ENCODE data around the gene GNLY. TPM values are rescaled to one million over a fixed set of nuclear protein-coding genes. Genes with fewer than 3 reads are reported as not detected.

GNLY gene
- total RNA-seq, 6 donors from 2014 or later, result 12.2 to 24.7 (median 21.0) TPM

GRCh38 chr2:85703329-85703728 is 9.2 kb downstream of the GNLY start:
- Histone ChIP-seq H3K36me3 (no peaks in the 10 kb centered on the region), H3K27me3 (no peaks in the 10 kb centered on the region)

GRCh38 chr2:85704038-85704437 is 9.9 kb downstream of the GNLY start:
- H3K27ac ChIP-seq, result peak overlapping the region; percentile 94 to 98 (median 96)
- WGBS, 2 donors, result 76 to 79% methylated on average over 3 of the region's 3 CpGs
- H3K4me3 ChIP-seq, result no peak overlapping the region
- no peaks in the 10 kb centered on the region for H3K9me3 ChIP-seq
- DNase-seq, result no peak
- H3K4me1 ChIP-seq, result peaks cover 52 to 63% (median 58%) of the 10 kb centered on the region in 4 donors
- TF ChIP-seq POLR2AphosphoS5 (IDR thresholded peaks at IDR 0.05) (no peak), CTCF (IDR thresholded peaks at IDR 0.05) (no peak), EP300 (IDR thresholded peaks at IDR 0.05) (no peak), POLR2A (IDR thresholded peaks at IDR 0.05) (no peak)
- no peaks in the 10 kb centered on the region for H3K27me3 ChIP-seq
- ATAC-seq (ENCODE audit: low FRiP score in 2 of 2), result no peak
- no peaks in the 10 kb centered on the region for H3K36me3 ChIP-seq

More at GRCh38 chr2:85703329-85703728, 9.2 kb downstream of the GNLY start:
- DNase-seq (no peak), ATAC-seq (ENCODE audit: low FRiP score in 2 of 2) (no peak)
- Histone ChIP-seq H3K9me3 (no peaks in the 10 kb centered on the region), H3K27ac (peak overlapping the region in 3 of 4 donors; percentile 67 to 98 (median 95)), H3K4me3 (no peak overlapping the region), H3K4me1 (peaks cover 48 to 58% (median 52%) of the 10 kb centered on the region in 4 donors)
- no peak for TF ChIP-seq EP300 (IDR thresholded peaks at IDR 0.05)
- no peak for TF ChIP-seq POLR2A (IDR thresholded peaks at IDR 0.05)
- no peak for TF ChIP-seq CTCF (IDR thresholded peaks at IDR 0.05)
- TF ChIP-seq POLR2AphosphoS5 (IDR thresholded peaks at IDR 0.05), result no peak

GRCh38 chr2:85704800-85705679 is 10.9 kb downstream of the GNLY start:
- Histone ChIP-seq H3K27me3 (no peaks in the 10 kb centered on the region), H3K4me1 (peaks cover 62 to 73% (median 68%) of the 10 kb centered on the region in 4 donors), H3K4me3 (no peak overlapping the region), H3K9me3 (no peaks in the 10 kb centered on the region), H3K27ac (peak overlapping the region; percentile 94 to 98 (median 96)), H3K36me3 (no peaks in the 10 kb centered on the region)
- no peak for TF ChIP-seq POLR2AphosphoS5 (IDR thresholded peaks at IDR 0.05)
- TF ChIP-seq POLR2A (IDR thresholded peaks at IDR 0.05), result no peak
- no peak for TF ChIP-seq EP300 (IDR thresholded peaks at IDR 0.05)
- no peak for TF ChIP-seq CTCF (IDR thresholded peaks at IDR 0.05)
- DNase-seq (no peak), ATAC-seq (ENCODE audit: low FRiP score in 2 of 2) (peak in 1 of 2 donors; percentile 4)
- 53 to 56% methylated on average over 8 of the region's 8 CpGs for WGBS, 2 donors

DNA sequence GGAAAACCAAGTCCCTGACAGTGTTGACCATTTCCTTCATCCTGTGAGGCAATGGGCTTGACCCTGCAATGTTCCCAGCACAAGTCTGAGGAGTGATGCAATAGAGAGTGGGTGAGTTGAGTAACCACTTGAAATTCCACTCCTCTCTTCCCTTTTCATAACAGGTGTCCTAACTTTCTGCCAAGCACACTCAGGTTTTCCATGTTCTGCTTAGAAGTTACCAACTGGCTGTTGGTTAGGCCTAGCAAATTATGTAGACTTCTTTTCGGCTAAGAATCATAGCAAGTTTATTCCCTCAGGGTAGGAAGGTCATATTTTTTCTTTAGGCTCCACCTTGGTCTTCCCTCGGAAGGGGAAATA is 11.5 kb downstream of the GNLY start:
- peaks cover 68 to 80% (median 74%) of the 10 kb centered on the region in 4 donors for H3K4me1 ChIP-seq

More for the DNA sequence above, 11.5 kb downstream of the GNLY start:
- TF ChIP-seq POLR2A (IDR thresholded peaks at IDR 0.05), result peak in 1 of 4 donors; percentile 67
- TF ChIP-seq EP300 (IDR thresholded peaks at IDR 0.05), result peak; percentile 93 to 100 (median 100)
- TF ChIP-seq CTCF (IDR thresholded peaks at IDR 0.05), result peak in 1 of 6 experiments; percentile 17
- peak; percentile 99 to 100 for TF ChIP-seq POLR2AphosphoS5 (IDR thresholded peaks at IDR 0.05)
- ATAC-seq (ENCODE audit: low FRiP score in 2 of 2) (peak; percentile 82 to 85), DNase-seq (peak in 1 of 2 donors; percentile 87)
- H3K36me3 ChIP-seq, result no peaks in the 10 kb centered on the region
- H3K4me3 ChIP-seq, result no peak overlapping the region
- H3K27me3 ChIP-seq, result no peaks in the 10 kb centered on the region
- H3K9me3 ChIP-seq, result no peaks in the 10 kb centered on the region
- WGBS, 2 donors, result 31 to 66% methylated on average over 2 of the region's 2 CpGs
- peak overlapping the region; percentile 94 to 98 (median 96) for H3K27ac ChIP-seq

Measured in upper lobe of left lung (tissue), 6 donors.